Neutrophil (primary cell): ENCODE data around the gene HCRTR2.

Experiments used
- H3K27ac ChIP-seq: fragments of 200-600 bp; sonication (generic); 2 replicates; pipeline ENCODE4 v1.5.1; 2016; ENCODE audit warnings: mild to moderate bottlenecking, moderate library complexity
- H3K27me3 ChIP-seq: fragments of 200-600 bp; sonication (generic); 2 replicates; pipeline ENCODE4 v1.6.0; 2016; ENCODE audit warnings: mild to moderate bottlenecking
- H3K36me3 ChIP-seq: fragments of 200-600 bp; sonication (generic); 2 replicates; pipeline ENCODE4 v1.5.1; 2017
- H3K4me1 ChIP-seq, 2 experiments: fragments of 200-600 bp in 1 of 2; sonication (generic) in 1 of 2; 1 replicate in 1 of 2; 2 replicates in 1 of 2; pipeline versions ENCODE4 v1.5.1 to v1.6.1; 2013 to 2016; ENCODE audit warnings: low read depth in 1 of 2, low read length in 1 of 2, mild to moderate bottlenecking in 1 of 2, moderate library complexity in 1 of 2; ENCODE audit not compliant: control insufficient read depth in 1 of 2, insufficient read depth in 1 of 2
- H3K4me3 ChIP-seq, 2 experiments: fragments of 200-600 bp in 1 of 2; sonication (generic) in 1 of 2; 1 replicate in 1 of 2; 2 replicates in 1 of 2; pipeline ENCODE4 v1.5.1; 2013 to 2016; ENCODE audit warnings: low read depth in 1 of 2, low read length in 1 of 2, mild to moderate bottlenecking in 1 of 2, moderate library complexity in 1 of 2
- H3K9me3 ChIP-seq: fragments of 200-600 bp; sonication (generic); 2 replicates; pipeline ENCODE4 v1.5.1; 2016
- CTCF ChIP-seq: fragments of 200-600 bp; sonication (generic); IDR thresholded peaks from 2 replicates; pipeline ENCODE4 v1.5.1; 2016; ENCODE audit warnings: antibody characterized with exemption

HCRTR2 gene

GRCh38 chr6:55304747-55305146 lies 130.4 kb downstream of the HCRTR2 start:
- no peaks in the 10 kb centered on the region for H3K9me3 ChIP-seq
- H3K36me3 ChIP-seq = no peaks in the 10 kb centered on the region
- H3K4me3 ChIP-seq = no peak overlapping the region
- H3K4me1 ChIP-seq = no peaks in the 10 kb centered on the region
- H3K27me3 ChIP-seq = no peaks in the 10 kb centered on the region
- no peak for TF ChIP-seq CTCF
- H3K27ac ChIP-seq = no peak overlapping the region

- TF ChIP-seq CTCF = no peak
- no peaks in the 10 kb centered on the region for H3K27me3 ChIP-seq
Observed at GRCh38 chr6:55319961-55320695, 145.8 kb downstream of the HCRTR2 start.

GRCh38 chr6:55320696-55321086 lies 146.4 kb downstream of the HCRTR2 start:
- Histone ChIP-seq H3K4me3 (no peak overlapping the region), H3K27ac (no peak overlapping the region), H3K9me3 (no peaks in the 10 kb centered on the region), H3K4me1 (no peaks in the 10 kb centered on the region), H3K36me3 (no peaks in the 10 kb centered on the region), H3K27me3 (no peaks in the 10 kb centered on the region)
- no peak for TF ChIP-seq CTCF

More at GRCh38 chr6:55319961-55320695, 145.8 kb downstream of the HCRTR2 start:
- Histone ChIP-seq H3K27ac (no peak overlapping the region), H3K4me1 (no peaks in the 10 kb centered on the region), H3K36me3 (no peaks in the 10 kb centered on the region), H3K4me3 (no peak overlapping the region), H3K9me3 (no peaks in the 10 kb centered on the region)

- no peak within 1 kb of the TSS for H3K27ac ChIP-seq
- H3K36me3 ChIP-seq = no peaks in the 10 kb centered on the region
- no peaks in the 10 kb centered on the region for H3K9me3 ChIP-seq
- TF ChIP-seq CTCF = no peak
- no peak within 1 kb of the TSS for H3K4me3 ChIP-seq
- no peaks in the 10 kb centered on the region for H3K27me3 ChIP-seq
- H3K4me1 ChIP-seq = no peaks in the 10 kb centered on the region
Observed at GRCh38 chr6:55327169-55327568, 152.9 kb downstream of the HCRTR2 start, which contains the start of gene GFRAL. Gene GFRAL (plus strand): TSS chr6:55327469. CDS start chr6:55327555, 86 bp downstream.
